Measurements from ENCODE around the gene MORN2.
"Not testable (repeated sequence)": the region's sequence is repeated elsewhere in the genome, so short reads cannot be mapped to it uniquely, and the experiment has no call there.

The MORN2 gene

DNA sequence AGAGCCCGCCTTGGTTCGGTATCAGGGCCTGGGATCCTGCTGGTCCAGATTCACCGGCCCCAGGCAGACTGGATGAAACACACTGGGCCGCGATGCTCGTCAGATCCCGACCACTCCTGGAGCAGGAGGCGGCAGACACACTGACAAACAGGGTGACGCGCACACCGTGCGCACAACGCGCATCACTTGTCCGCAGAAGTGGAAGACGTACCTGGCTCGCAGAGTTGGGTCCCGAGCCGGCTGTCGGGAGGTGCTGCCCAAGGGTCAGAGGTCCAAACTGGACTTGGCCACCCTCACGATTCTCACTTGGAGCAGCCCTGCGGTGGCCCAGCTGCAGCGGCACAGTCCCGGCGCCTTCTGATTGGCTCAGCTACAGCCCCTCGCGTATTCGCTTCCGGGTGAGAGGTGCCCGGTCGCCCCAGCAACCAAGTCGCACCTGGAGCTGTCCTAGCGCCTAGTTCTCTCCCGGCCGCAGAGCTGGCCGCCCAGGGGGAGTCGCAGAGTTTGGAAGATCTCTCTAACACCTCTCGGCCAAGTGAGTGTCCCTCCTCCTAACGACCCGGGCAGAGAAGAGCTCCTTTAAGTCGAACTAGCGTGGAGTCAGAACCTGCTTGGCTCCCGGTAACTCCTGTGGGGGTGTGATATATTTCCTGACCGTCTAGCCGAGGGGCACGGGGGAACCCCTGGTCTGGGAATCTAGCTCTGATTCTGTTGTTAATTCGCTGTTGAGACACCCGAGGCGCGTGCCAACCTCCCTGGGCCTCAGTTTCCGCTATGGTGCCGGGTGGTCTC lies at the start of gene MORN2, which contains the start of gene DHX57:
Gene MORN2 (plus strand): TSS at position 401 of the 792 bp plus-strand sequence.
Gene DHX57 (minus strand): TSS at position 359 of the 792 bp plus-strand sequence. CDS start 7,529 bp downstream, outside the sequence.
- DNase-seq (ENCODE audit: low read depth) = peak; percentile 69

- not testable (repeated sequence) for DNase-seq (ENCODE audit: low read depth)
Measured at GRCh38 chr2:38827539-38828145, 48.1 kb upstream of the MORN2 start.

- DNase-seq (ENCODE audit: low read depth) = no peak
Measured at GRCh38 chr2:38828460-38828859, 47.3 kb upstream of the MORN2 start.

- no peak for DNase-seq (ENCODE audit: low read depth)
Measured at GRCh38 chr2:38829971-38830370, 45.8 kb upstream of the MORN2 start.

GRCh38 chr2:38830526-38831159 lies 45.1 kb upstream of the MORN2 start:
- DNase-seq (ENCODE audit: low read depth) = no peak

GRCh38 chr2:38835015-38835601 lies 40.7 kb upstream of the MORN2 start:
- DNase-seq (ENCODE audit: low read depth) = no peak

DNA sequence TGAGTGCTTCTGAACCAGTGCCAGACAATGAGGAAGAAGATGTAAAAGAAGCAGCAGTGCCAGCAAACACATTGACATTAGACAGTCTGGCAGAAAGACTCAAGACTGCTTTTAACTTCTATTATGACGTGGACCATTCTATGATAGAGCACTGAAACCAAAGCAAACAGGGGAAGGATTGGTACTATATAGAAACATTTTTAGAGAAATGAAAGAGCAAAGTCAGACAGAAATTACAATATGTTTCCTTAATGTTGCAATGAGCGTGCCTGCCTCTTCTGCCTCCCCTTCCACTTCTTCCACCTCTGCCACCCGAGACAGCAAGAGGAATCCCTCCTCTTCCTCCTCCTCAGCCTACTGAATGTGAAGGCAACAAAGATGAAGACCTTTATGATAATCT lies 39.8 kb upstream of the MORN2 start:
- DNase-seq (ENCODE audit: low read depth) = no peak

DNA sequence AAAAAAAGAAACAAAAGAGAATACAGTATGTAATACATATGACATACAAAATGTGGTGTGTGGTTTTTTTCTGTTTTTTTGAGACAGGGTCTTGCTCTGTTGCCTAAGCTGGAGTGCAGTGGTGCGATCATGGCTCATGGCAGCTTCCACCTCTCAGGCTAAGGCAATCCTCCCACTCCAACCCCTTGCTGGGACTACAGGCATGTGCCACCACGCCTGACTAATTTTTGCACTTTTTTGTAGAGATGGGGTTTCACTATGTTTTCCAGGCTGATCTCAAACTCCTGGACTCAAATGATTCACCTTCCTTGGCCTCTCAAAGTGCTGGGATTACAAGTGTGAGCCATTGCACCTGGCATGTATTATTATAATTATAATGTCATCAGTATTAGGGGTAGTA lies 39.0 kb upstream of the MORN2 start:
- no peak for DNase-seq (ENCODE audit: low read depth)

DNA sequence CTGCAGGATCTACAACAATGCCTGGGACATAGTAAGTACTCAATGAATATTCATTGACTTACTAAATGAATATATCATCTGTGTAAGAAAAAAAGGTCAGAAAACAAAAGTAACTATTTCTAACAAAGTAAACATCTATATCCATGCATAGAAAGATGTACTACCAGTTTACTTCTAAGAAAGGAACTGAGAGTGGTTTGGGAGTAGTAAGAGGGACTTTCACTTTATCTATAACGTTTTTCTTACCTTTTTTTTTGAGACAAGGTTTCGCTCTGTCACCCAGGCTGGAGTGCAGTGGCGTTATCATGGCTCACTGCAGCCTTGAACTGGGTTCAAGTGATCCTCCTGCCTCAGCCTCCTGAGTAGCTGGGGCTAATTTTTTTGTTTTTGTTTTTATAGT lies 25.7 kb upstream of the MORN2 start:
- DNase-seq (ENCODE audit: low read depth) = no peak

DNA sequence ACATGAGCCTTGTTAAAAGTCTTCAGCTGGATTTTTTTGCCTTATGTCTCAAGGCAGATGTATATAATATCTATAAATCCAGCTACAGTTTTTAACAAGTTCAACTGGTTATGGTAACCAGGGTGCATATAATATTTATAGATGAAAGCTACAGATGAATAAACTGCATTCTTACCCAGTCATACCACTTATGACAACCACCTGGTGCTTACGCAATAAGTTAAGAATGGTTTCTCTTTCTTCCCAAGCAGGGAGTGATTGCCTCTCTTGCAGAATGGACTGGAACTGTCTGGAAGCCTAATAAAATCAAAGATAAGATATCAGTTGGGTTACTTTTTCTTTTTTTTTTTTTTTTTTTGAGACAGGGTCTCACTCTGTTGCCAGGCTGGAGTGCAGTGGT lies 19.6 kb upstream of the MORN2 start:
- DNase-seq (ENCODE audit: low read depth) = no peak

DNA sequence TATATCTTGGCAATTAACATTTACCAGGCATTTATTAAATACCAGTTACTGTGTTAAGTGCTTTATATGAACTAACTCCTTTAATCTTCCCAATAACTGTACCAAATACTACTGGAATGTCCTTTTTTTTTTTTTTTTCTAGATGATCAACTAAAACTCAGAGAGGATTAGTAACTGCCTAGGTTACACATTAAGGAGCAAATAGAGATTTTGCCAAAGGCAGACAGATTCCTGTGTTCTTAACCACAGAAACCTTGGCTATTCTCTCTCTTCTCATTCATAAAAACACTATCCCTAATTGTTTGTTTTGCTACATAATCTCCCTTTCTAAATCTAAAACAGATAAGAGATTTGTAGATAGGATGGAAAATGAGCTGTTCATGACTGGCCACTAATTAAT lies 13.3 kb upstream of the MORN2 start:
- DNase-seq (ENCODE audit: low read depth) = no peak

DNA sequence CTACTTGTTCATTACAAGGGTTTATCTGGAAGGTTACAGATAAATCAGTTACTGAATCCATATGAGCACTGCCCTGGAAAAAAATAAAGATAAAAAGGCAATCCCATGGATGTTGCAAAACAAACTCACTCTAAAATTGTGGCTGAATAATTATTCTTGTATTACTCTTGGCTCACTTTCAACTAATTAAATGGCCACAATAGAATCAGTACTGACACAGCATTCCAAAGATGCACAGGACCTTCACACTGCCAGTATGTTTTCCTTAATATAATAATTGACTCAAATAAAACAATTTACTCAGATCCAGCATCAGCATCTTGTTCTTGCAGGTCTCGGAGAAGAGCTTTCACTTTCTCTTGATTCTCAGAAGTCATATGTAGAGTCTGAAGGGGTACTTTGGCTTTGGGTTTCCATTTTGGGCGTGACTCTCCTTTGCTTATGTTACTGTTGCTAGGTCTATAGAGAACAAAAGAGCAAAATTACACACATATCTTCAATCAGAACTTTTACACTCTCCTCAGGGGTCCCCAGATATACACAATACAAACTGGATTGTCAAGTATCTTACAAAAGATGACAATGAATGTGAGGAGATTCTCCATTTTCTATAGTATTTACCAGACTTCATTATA lies 12.6 kb upstream of the MORN2 start:
- DNase-seq (ENCODE audit: low read depth) = no peak

DNA sequence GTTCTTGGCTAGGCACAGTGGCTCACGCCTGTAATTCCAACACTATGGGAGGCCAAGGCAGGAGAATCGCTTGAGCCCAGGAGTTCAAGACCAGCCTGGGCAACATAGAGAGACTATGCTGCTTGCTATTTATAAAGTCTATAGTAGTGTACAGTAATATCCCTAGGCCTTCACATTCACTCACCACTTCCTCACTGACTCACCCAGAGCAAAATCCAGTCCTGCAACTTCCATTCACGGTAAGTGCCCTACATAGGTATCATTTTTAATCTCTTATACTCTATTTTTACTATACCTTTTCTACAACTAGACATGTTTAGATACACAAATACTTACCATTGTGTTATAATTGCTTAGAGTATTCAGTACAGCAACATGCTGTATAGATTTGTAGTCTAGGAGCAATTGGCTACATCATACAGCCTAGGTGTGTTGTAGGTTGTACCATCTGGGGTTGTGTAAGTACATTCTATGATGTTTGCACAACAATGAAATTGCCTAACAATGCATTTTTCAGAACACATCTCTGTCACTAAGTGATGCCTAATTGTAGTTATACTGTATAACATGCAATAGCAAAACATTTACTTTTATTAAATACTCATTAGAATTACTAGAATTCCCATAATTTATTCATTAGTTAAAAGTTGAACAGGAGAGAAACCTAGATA lies 8.9 kb upstream of the MORN2 start:
- no peak for DNase-seq (ENCODE audit: low read depth)

GRCh38 chr2:38871432-38871831 lies 4.3 kb upstream of the MORN2 start:
- no peak for DNase-seq (ENCODE audit: low read depth)

GRCh38 chr2:38873763-38874162 lies 2.0 kb upstream of the MORN2 start:
- no peak for DNase-seq (ENCODE audit: low read depth)

DNA sequence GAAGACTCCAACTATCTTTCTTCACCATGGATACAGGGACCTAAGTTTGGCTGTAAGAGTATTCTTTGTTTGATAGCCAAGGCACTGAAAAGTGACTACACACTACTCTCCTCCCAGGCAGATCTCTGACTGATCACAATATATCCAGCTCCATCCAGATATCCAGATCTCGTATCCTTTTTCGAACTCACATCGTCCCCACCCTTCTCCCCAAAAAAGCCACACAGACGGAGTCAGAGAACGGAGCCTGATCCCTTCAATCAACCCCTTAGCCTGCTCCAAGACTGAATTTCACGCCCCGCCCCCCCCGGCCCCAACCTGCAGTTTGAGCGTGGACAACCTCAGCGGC lies 575 bp upstream of the MORN2 start:
- DNase-seq (ENCODE audit: low read depth) = no peak

DNA sequence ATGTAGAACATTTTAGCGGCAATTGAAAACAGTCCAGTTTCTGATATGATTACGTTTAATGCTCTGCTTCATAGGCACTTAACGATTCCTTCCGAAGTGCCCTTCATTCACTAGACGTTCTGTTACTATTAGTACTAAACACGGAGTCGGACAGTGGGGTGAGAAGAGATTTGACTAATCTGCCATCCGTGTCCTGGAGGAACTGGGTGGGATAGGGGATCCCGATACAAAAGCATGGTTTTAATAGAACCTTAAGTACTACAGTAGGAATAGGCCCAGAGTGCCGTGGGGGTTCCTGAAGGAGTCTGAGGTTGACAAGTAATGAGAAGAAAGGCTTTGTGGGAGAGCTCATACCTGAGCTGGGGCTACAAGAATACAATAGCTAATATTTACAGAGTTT lies 631 bp downstream of the MORN2 start:
- no peak for DNase-seq (ENCODE audit: low read depth)

- DNase-seq (ENCODE audit: low read depth) = no peak
Measured at GRCh38 chr2:38886063-38886462, 10.3 kb downstream of the MORN2 start.

- no peak for DNase-seq (ENCODE audit: low read depth)
Measured at GRCh38 chr2:38887347-38887746, 11.6 kb downstream of the MORN2 start.

DNA sequence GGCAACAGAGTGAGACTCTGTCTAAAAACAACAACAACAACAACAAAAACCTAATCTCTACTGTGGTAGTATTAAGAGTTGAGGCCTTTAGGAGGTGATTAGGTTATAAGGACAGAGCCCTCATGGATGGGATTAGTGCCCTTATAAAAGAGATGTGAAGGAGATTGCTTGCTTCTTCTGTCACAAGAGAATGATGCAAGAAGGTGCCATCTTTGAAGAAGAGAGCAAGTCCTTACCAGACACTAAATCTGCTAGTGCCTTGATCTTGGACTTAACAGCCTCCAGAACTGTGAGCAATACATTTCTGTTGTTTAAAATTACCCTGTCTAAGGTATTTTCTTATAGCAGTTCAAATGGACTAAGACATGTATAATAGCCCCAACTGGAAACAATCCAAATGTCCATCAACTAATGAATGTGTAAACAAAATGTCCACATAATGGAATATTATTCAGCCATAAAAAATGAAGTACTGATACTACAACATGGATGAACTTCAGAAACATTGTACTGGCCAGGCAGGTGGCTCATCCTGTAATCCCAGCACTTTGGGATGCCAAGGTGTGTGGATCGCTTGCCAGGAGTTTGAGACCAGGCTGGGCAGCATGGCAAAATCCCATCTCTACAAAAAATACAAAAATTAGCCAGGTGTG lies 12.3 kb downstream of the MORN2 start:
- DNase-seq (ENCODE audit: low read depth) = no peak

GRCh38 chr2:38889045-38889444 lies 13.3 kb downstream of the MORN2 start:
- DNase-seq (ENCODE audit: low read depth) = no peak

Data from stimulated activated CD8-positive, alpha-beta memory T cell treated with anti-CD3 and anti-CD28 coated beads, Interleukin-15, amount 100 ng/mL, for 1 hour (primary cell).